T-cell (primary cell): ENCODE measurements around the gene BRIP1. TPM values are rescaled to one million over a fixed set of nuclear protein-coding genes. Genes with fewer than 3 reads are reported as not detected.

ENCODE experiments used
- ATAC-seq, 4 experiments: fragments of 200-7000 bp in 3 of 4; fragments of 150-1000 bp in 1 of 4; cut with Tn5 transposase; replicated peaks in 1 of 4; 1 replicate in 3 of 4; 2 replicates in 1 of 4; pipeline ENCODE4 v1.10.0; 2021; ENCODE audit warnings: moderate library complexity in 3 of 4, mild to moderate bottlenecking in 2 of 4, moderate number of reproducible peaks in 1 of 4
- CTCF ChIA-PET, 2 donors: fragments of 300-600 bp; sonication (Branson Sonifier 250); formaldehyde crosslinking; loops; one replicate each; lab custom pipeline; 2022; ENCODE audit warnings: antibody characterized with exemption in 2 of 2; lab: Charles Lee
- POLR2A ChIA-PET, 2 donors: fragments of 300-600 bp; sonication (Branson Sonifier 250); formaldehyde crosslinking; loops; one replicate each; lab custom pipeline; 2022; ENCODE audit warnings: antibody characterized with exemption in 2 of 2; lab: Charles Lee
- DNase-seq, 35 experiments: peaks; one replicate each; pipeline versions ENCODE4 v3.0.0 to v3.0.0-alpha.2; 2013 to 2023
- H3K27ac ChIP-seq: one replicate; pipeline ENCODE4 v1.5.1; 2013; ENCODE audit warnings: low read length
- H3K27me3 ChIP-seq, 2 experiments: replicated peaks in 1 of 2; 1 replicate in 1 of 2; 2 replicates in 1 of 2; pipeline versions ENCODE4 v1.6.1 to v1.7.0; 2013; ENCODE audit warnings: low read length in 1 of 2, mixed read lengths in 1 of 2; ENCODE audit not compliant: control insufficient read depth in 2 of 2, insufficient read depth in 2 of 2; ENCODE audit errors: extremely low read depth in 1 of 2
- H3K36me3 ChIP-seq, 2 donors: 1 replicate in 1 of 2; 2 replicates in 1 of 2; pipeline versions ENCODE4 v1.6.1 to v1.7.0; 2013; ENCODE audit warnings: low read length in 1 of 2; ENCODE audit not compliant: control insufficient read depth in 2 of 2, insufficient read depth in 1 of 2; ENCODE audit errors: extremely low read depth in 1 of 2
- H3K4me1 ChIP-seq, 2 experiments: 1 replicate in 1 of 2; 2 replicates in 1 of 2; pipeline versions ENCODE4 v1.6.1 to v1.7.0; 2013; ENCODE audit warnings: low read length in 2 of 2, mixed read lengths in 1 of 2; ENCODE audit not compliant: insufficient read depth in 2 of 2, control insufficient read depth in 1 of 2; ENCODE audit errors: extremely low read depth in 1 of 2
- H3K4me3 ChIP-seq, 2 donors: 1 replicate in 1 of 2; 2 replicates in 1 of 2; pipeline versions ENCODE4 v1.5.1 to v1.7.0; 2013; ENCODE audit warnings: mild to moderate bottlenecking in 2 of 2, low read length in 1 of 2, moderate library complexity in 1 of 2; ENCODE audit not compliant: control insufficient read depth in 1 of 2; ENCODE audit errors: extremely low read depth in 1 of 2
- H3K9me3 ChIP-seq: 2 replicates; pipeline ENCODE4 v1.7.0; 2013
- H3K27ac Mint-ChIP-seq, 2 donors: one replicate each; pipeline ENCODE4 v1.8.0; 2020 to 2021; ENCODE audit warnings: mild to moderate bottlenecking in 2 of 2, mixed read lengths in 2 of 2
- H3K27me3 Mint-ChIP-seq, 2 donors: one replicate each; pipeline ENCODE4 v1.8.0; 2021 to 2022; ENCODE audit warnings: mixed read lengths in 2 of 2
- H3K36me3 Mint-ChIP-seq: one replicate; pipeline ENCODE4 v1.8.0; 2021; ENCODE audit warnings: mixed read lengths
- H3K4me1 Mint-ChIP-seq, 3 donors: one replicate each; pipeline ENCODE4 v1.8.0; 2020 to 2022; ENCODE audit warnings: mixed read lengths in 3 of 3, mild to moderate bottlenecking in 1 of 3
- H3K4me3 Mint-ChIP-seq, 3 donors: one replicate each; pipeline ENCODE4 v1.8.0; 2020 to 2022; ENCODE audit warnings: mild to moderate bottlenecking in 3 of 3, mixed read lengths in 3 of 3, moderate library complexity in 3 of 3
- H3K9me3 Mint-ChIP-seq, 3 donors: one replicate each; pipeline ENCODE4 v1.8.0; 2020 to 2022; ENCODE audit warnings: mixed read lengths in 3 of 3
- WGBS: methylation state at CpG from one replicate; pipeline ENCODE4 v1.1.5; 2013; ENCODE audit warnings: missing lambda C conversion rate; ENCODE audit not compliant: insufficient coverage; 5-methylcytosine and 5-hydroxymethylcytosine counted together
- total RNA-seq, 35 experiments: library from RNA in 6 of 35; stranded (reverse) in 6 of 35; fragments of 120-200 nt in 1 of 35; gene quantifications; one replicate each; pipeline versions ENCODE4 v1.2.1 to v1.2.4 and lab custom pipeline; 2013 to 2026

The BRIP1 gene
- total RNA-seq, 5 donors from 2014 or later (not counting 1 experiment from before 2014, with no cell fraction given): 1.4 to 3.5 (median 1.7) TPM

- H3K9me3 Mint-ChIP-seq: peaks cover 2 to 12% (median 3%) of the 10 kb centered on the region in 3 donors
- Histone ChIP-seq H3K27ac (no peak overlapping the region), H3K27me3 (no peaks in the 10 kb centered on the region), H3K36me3 (no peaks in the 10 kb centered on the region), H3K4me3 (no peak overlapping the region), H3K4me1 (no peaks in the 10 kb centered on the region), H3K9me3 (no peaks in the 10 kb centered on the region)
- ATAC-seq (no peak), DNase-seq (no peak)
- H3K27ac Mint-ChIP-seq: no peak overlapping the region
- H3K4me3 Mint-ChIP-seq: no peak overlapping the region
- no peaks in the 10 kb centered on the region for H3K4me1 Mint-ChIP-seq
- CTCF ChIA-PET: no interaction called here
- H3K27me3 Mint-ChIP-seq: no peaks in the 10 kb centered on the region
- POLR2A ChIA-PET: no interaction called here
- H3K36me3 Mint-ChIP-seq: peaks cover 22% of the 10 kb centered on the region
These were observed 128.9 kb downstream of the BRIP1 start for GRCh38 chr17:61734466-61734865.

- DNase-seq (no peak), ATAC-seq (no peak)
- CTCF ChIA-PET: no interaction called here
- no peaks in the 10 kb centered on the region for H3K27me3 Mint-ChIP-seq
- no CpG with 5 or more reads among the region's 3 CpGs for WGBS
- H3K4me3 Mint-ChIP-seq: no peak overlapping the region
- H3K4me1 Mint-ChIP-seq: no peaks in the 10 kb centered on the region
- Histone ChIP-seq H3K4me1 (no peaks in the 10 kb centered on the region), H3K36me3 (no peaks in the 10 kb centered on the region), H3K9me3 (no peaks in the 10 kb centered on the region), H3K4me3 (no peak overlapping the region), H3K27ac (no peak overlapping the region), H3K27me3 (no peaks in the 10 kb centered on the region)
- no peak overlapping the region for H3K27ac Mint-ChIP-seq
- peaks cover 19% of the 10 kb centered on the region for H3K36me3 Mint-ChIP-seq
- H3K9me3 Mint-ChIP-seq: peaks cover 2 to 12% (median 3%) of the 10 kb centered on the region in 3 donors
- POLR2A ChIA-PET: no interaction called here
These were observed 129.3 kb downstream of the BRIP1 start for GRCh38 chr17:61734012-61734411.

- no peaks in the 10 kb centered on the region for H3K4me1 ChIP-seq
- Mint-ChIP-seq H3K27me3 (no peaks in the 10 kb centered on the region), H3K36me3 (peaks cover 11% of the 10 kb centered on the region), H3K9me3 (peaks cover 2 to 12% (median 3%) of the 10 kb centered on the region in 3 donors), H3K4me3 (no peak overlapping the region), H3K27ac (no peak overlapping the region), H3K4me1 (peaks cover 0 to 5% (median 0%) of the 10 kb centered on the region in 3 donors)
- no peaks in the 10 kb centered on the region for H3K36me3 ChIP-seq
- no peak overlapping the region for H3K27ac ChIP-seq
- POLR2A ChIA-PET: no interaction called here
- H3K9me3 ChIP-seq: no peaks in the 10 kb centered on the region
- CTCF ChIA-PET: no interaction called here
- no CpG with 5 or more reads among the region's 5 CpGs for WGBS
- no peaks in the 10 kb centered on the region for H3K27me3 ChIP-seq
- H3K4me3 ChIP-seq: no peak overlapping the region
- DNase-seq: no peak
- ATAC-seq: no peak
These were observed 130.3 kb downstream of the BRIP1 start for GRCh38 chr17:61733021-61733420.

GRCh38 chr17:61732169-61732568, 131.2 kb downstream of the BRIP1 start:
- DNase-seq: no peak
- POLR2A ChIA-PET: no interaction called here
- Mint-ChIP-seq H3K9me3 (peaks cover 0 to 5% (median 0%) of the 10 kb centered on the region in 3 donors), H3K4me3 (no peak overlapping the region), H3K27ac (no peak overlapping the region), H3K36me3 (peaks cover 5% of the 10 kb centered on the region), H3K27me3 (no peaks in the 10 kb centered on the region), H3K4me1 (peaks cover 0 to 5% (median 0%) of the 10 kb centered on the region in 3 donors)
- no peaks in the 10 kb centered on the region for H3K27me3 ChIP-seq
- no peaks in the 10 kb centered on the region for H3K36me3 ChIP-seq
- H3K27ac ChIP-seq: no peak overlapping the region
- no peaks in the 10 kb centered on the region for H3K9me3 ChIP-seq
- CTCF ChIA-PET: interaction anchor here in 1 of 2 donors (0.6 kb wide), 1 partner anchor 98 kb away, joined by 3 read pairs; no protein-coding TSS in a partner anchor
- WGBS: no CpG with 5 or more reads among the region's 3 CpGs
- H3K4me1 ChIP-seq: no peaks in the 10 kb centered on the region
- no peak for ATAC-seq
- H3K4me3 ChIP-seq: no peak overlapping the region

GRCh38 chr17:61731330-61731729, 132.0 kb downstream of the BRIP1 start:
- ChIA-PET POLR2A (no interaction called here), CTCF (interaction anchor here in 1 of 2 donors (0.5 kb wide), 1 partner anchor 961 kb away, joined by 5 read pairs; no protein-coding TSS in a partner anchor)
- no peak overlapping the region for H3K4me3 Mint-ChIP-seq
- H3K27ac ChIP-seq: no peak overlapping the region
- no peaks in the 10 kb centered on the region for H3K36me3 Mint-ChIP-seq
- H3K36me3 ChIP-seq: no peaks in the 10 kb centered on the region
- H3K4me1 Mint-ChIP-seq: peaks cover 0 to 5% (median 0%) of the 10 kb centered on the region in 3 donors
- H3K9me3 Mint-ChIP-seq: no peaks in the 10 kb centered on the region
- H3K4me3 ChIP-seq: no peak overlapping the region
- H3K27me3 ChIP-seq: no peaks in the 10 kb centered on the region
- no peaks in the 10 kb centered on the region for H3K9me3 ChIP-seq
- no peak overlapping the region for H3K27ac Mint-ChIP-seq
- no peaks in the 10 kb centered on the region for H3K4me1 ChIP-seq
- H3K27me3 Mint-ChIP-seq: no peaks in the 10 kb centered on the region
- DNase-seq (no peak), ATAC-seq (no peak)

- no peak for DNase-seq
- CTCF ChIA-PET: no interaction called here
- no peak overlapping the region for H3K27ac Mint-ChIP-seq
- no peak overlapping the region for H3K27ac ChIP-seq
- H3K4me3 Mint-ChIP-seq: no peak overlapping the region
- ATAC-seq: no peak
- no peaks in the 10 kb centered on the region for H3K36me3 ChIP-seq
- WGBS: no CpG with 5 or more reads among the region's 5 CpGs
- no peaks in the 10 kb centered on the region for H3K9me3 Mint-ChIP-seq
- no peak overlapping the region for H3K4me3 ChIP-seq
- no peaks in the 10 kb centered on the region for H3K36me3 Mint-ChIP-seq
- H3K27me3 ChIP-seq: no peaks in the 10 kb centered on the region
- no peaks in the 10 kb centered on the region for H3K9me3 ChIP-seq
- H3K4me1 Mint-ChIP-seq: peaks cover 0 to 5% (median 0%) of the 10 kb centered on the region in 3 donors
- no peaks in the 10 kb centered on the region for H3K4me1 ChIP-seq
- POLR2A ChIA-PET: no interaction called here
- no peaks in the 10 kb centered on the region for H3K27me3 Mint-ChIP-seq
These were observed 133.5 kb downstream of the BRIP1 start for GRCh38 chr17:61729690-61730268.
